SK-N-SH (cell line): Measurements from ENCODE around the gene TM4SF4.

Experiments
- CTCF ChIP-seq: fragments of 200-600 bp; sonication (generic); IDR thresholded peaks from 2 replicates; pipeline ENCODE4 v1.6.1; 2017; ENCODE audit warnings: antibody characterized with exemption, mild to moderate bottlenecking, moderate library complexity
- ELF1 ChIP-seq: IDR thresholded peaks from 2 replicates; pipeline ENCODE4 v1.4.0; 2012
- EP300 ChIP-seq, 2 experiments: IDR thresholded peaks; 2 replicates each; pipeline versions ENCODE4 v1.4.0 to v1.6.1; 2012; ENCODE audit warnings: borderline replicate concordance in 1 of 2, low read depth in 1 of 2, low read length in 1 of 2
- EZH2phosphoT487 ChIP-seq: fragments of 200-600 bp; sonication (generic); IDR thresholded peaks from 2 replicates; pipeline ENCODE4 v1.6.1; 2017; ENCODE audit warnings: low read depth, mixed run types, mild to moderate bottlenecking, antibody characterized with exemption, moderate library complexity, borderline replicate concordance
- FOXJ3 ChIP-seq: sonication (generic); formaldehyde crosslinking; IDR thresholded peaks from 2 replicates; pipeline ENCODE4 v1.5.1; 2020; ENCODE audit warnings: mild to moderate bottlenecking, missing genetic modification reagents
- GABPA ChIP-seq: IDR thresholded peaks from 2 replicates; pipeline ENCODE4 v1.4.0; 2012; ENCODE audit warnings: low read depth, mild to moderate bottlenecking
- MAX ChIP-seq: IDR thresholded peaks from 2 replicates; pipeline ENCODE4 v1.4.0; 2012; ENCODE audit warnings: low read depth
- POLR2AphosphoS5 ChIP-seq: IDR thresholded peaks from 2 replicates; pipeline ENCODE4 v1.6.1; 2012; ENCODE audit warnings: low read depth, low read length
- REST ChIP-seq: IDR thresholded peaks from 2 replicates; pipeline ENCODE4 v1.6.1; 2012; ENCODE audit warnings: mild to moderate bottlenecking, low read depth, low read length, moderate library complexity
- TAF1 ChIP-seq: IDR thresholded peaks from 2 replicates; pipeline ENCODE4 v1.6.1; 2012; ENCODE audit warnings: low read depth, mild to moderate bottlenecking, low read length, moderate library complexity, borderline replicate concordance
- USF1 ChIP-seq: IDR thresholded peaks from 2 replicates; pipeline ENCODE4 v1.4.0; 2012; ENCODE audit warnings: low read depth, borderline replicate concordance
- YY1 ChIP-seq: IDR thresholded peaks from 2 replicates; pipeline ENCODE4 v1.4.0; 2012; ENCODE audit warnings: low read depth, mild to moderate bottlenecking

- no peak for TF ChIP-seq CTCF
- TF ChIP-seq TAF1: no peak
- TF ChIP-seq GABPA: no peak
- no peak for TF ChIP-seq POLR2AphosphoS5
- no peak for TF ChIP-seq FOXJ3 (CRISPR knock-in tag)
- no peak for TF ChIP-seq REST
- no peak for TF ChIP-seq ELF1
- TF ChIP-seq EP300 (IDR thresholded peaks at IDR 0.05; ENCODE audit: borderline replicate concordance in 1 of 2, low read depth in 1 of 2, low read length in 1 of 2): no peak
- TF ChIP-seq MAX: no peak
- no peak for TF ChIP-seq EZH2phosphoT487
- no peak for TF ChIP-seq USF1
- TF ChIP-seq YY1: no peak
Measured at GRCh38 chr3:149455366-149455765, 19.1 kb upstream of the TM4SF4 start.
